ENCODE data around the gene CEBPA.
"Not testable (repeated sequence)": the region's sequence is repeated elsewhere in the genome, so short reads cannot be mapped to it uniquely, and the experiment has no call there.

Gene CEBPA

GRCh38 chr19:33324628-33325027, 22.3 kb upstream of the CEBPA start:
- DNase-seq, result no peak

- DNase-seq, result no peak
Measured at GRCh38 chr19:33323093-33323820, 20.9 kb upstream of the CEBPA start.

- DNase-seq, result no peak
Measured at GRCh38 chr19:33320636-33321035, 18.3 kb upstream of the CEBPA start.

GRCh38 chr19:33317991-33318390, 15.7 kb upstream of the CEBPA start:
- DNase-seq, result not testable (repeated sequence)

GRCh38 chr19:33317517-33317916, 15.2 kb upstream of the CEBPA start:
- DNase-seq, result no peak

GRCh38 chr19:33316541-33317264, 14.4 kb upstream of the CEBPA start:
- DNase-seq, result no peak

- DNase-seq, result not testable (repeated sequence)
Measured at GRCh38 chr19:33312808-33313207, 10.5 kb upstream of the CEBPA start.

- no peak for DNase-seq
Measured at GRCh38 chr19:33312065-33312464, 9.7 kb upstream of the CEBPA start.

GRCh38 chr19:33311326-33311682, 9.0 kb upstream of the CEBPA start:
- no peak for DNase-seq

- no peak for DNase-seq
Measured at GRCh38 chr19:33310606-33311325, 8.4 kb upstream of the CEBPA start.

GRCh38 chr19:33309826-33310225, 7.5 kb upstream of the CEBPA start:
- no peak for DNase-seq

GRCh38 chr19:33306853-33307792, 4.8 kb upstream of the CEBPA start:
- no peak for DNase-seq

- no peak for DNase-seq
Measured at GRCh38 chr19:33306191-33306590, 3.9 kb upstream of the CEBPA start.

GRCh38 chr19:33304760-33305647, 2.7 kb upstream of the CEBPA start:
- no peak for DNase-seq

- DNase-seq, result no peak
Measured at GRCh38 chr19:33304371-33304759, 2.0 kb upstream of the CEBPA start.

GRCh38 chr19:33303791-33304345, 1.5 kb upstream of the CEBPA start:
- no peak for DNase-seq

GRCh38 chr19:33302974-33303790, 848 bp upstream of the CEBPA start:
- no peak for DNase-seq

GRCh38 chr19:33301900-33302174, 497 bp downstream of the CEBPA start:
- no peak for DNase-seq

GRCh38 chr19:33301144-33301899, 1.0 kb downstream of the CEBPA start:
- no peak for DNase-seq

- DNase-seq, result no peak
Measured at GRCh38 chr19:33300894-33301143, 1.5 kb downstream of the CEBPA start.
